ENCODE results near the gene NPIPB4. TPM values are rescaled to one million over a fixed set of nuclear protein-coding genes. Genes with fewer than 3 reads are reported as not detected.

NPIPB4 gene
- 18.5 and 47.0 TPM in 2 replicates for total RNA-seq

GRCh38 chr16:21857656-21858055 is at the start of gene NPIPB4:
Gene NPIPB4 (minus strand): TSS chr16:21857756. CDS start chr16:21857378, 378 bp downstream.

Other genes with a start within 250 kb of the NPIPB4 start
- 0.07 and 0.68 TPM in 2 replicates for gene IGSF6, start 205.1 kb downstream of the NPIPB4 start, total RNA-seq
- gene OTOA, start 193.8 kb downstream of the NPIPB4 start, total RNA-seq: under 0.01 TPM in 2 replicates
- 219 and 227 TPM in 2 replicates for gene UQCRC2, start 95.6 kb upstream of the NPIPB4 start, total RNA-seq
- not detected in 2 replicates for gene PDZD9, start 143.4 kb upstream of the NPIPB4 start, total RNA-seq
- gene MOSMO, start 150.4 kb upstream of the NPIPB4 start, total RNA-seq: 11.5 and 14.4 TPM in 2 replicates
- gene VWA3A, start 234.8 kb upstream of the NPIPB4 start, total RNA-seq: not detected in 2 replicates

Measured in nasal cavity respiratory epithelium epithelial cell of viscerocranial mucosa (primary cell).